Right cardiac atrium (tissue), 5 donors: ENCODE data around the gene SERTM1. TPM values are rescaled to one million over a fixed set of nuclear protein-coding genes. Genes with fewer than 3 reads are reported as not detected.

ENCODE experiments used
- ATAC-seq, 2 donors: fragments of 200-7000 bp; cut with Tn5 transposase; one replicate each; pipeline versions ENCODE4 v1.8.0 to v1.9.1; 2020; ENCODE audit warnings: moderate library complexity in 2 of 2, mild to moderate bottlenecking in 1 of 2
- DNase-seq, 3 donors: peaks; one replicate each; pipeline ENCODE4 v3.0.0-alpha.2; 2020
- H3K27ac ChIP-seq: one replicate; pipeline ENCODE4 v1.5.1; 2013; ENCODE audit warnings: mild to moderate bottlenecking, low read length, control low read depth, moderate library complexity
- H3K27me3 ChIP-seq: one replicate; pipeline ENCODE4 v1.6.1; 2013; ENCODE audit not compliant: control insufficient read depth, insufficient read depth
- H3K4me1 ChIP-seq: one replicate; pipeline ENCODE4 v1.6.1; 2013; ENCODE audit warnings: low read length; ENCODE audit not compliant: control insufficient read depth, insufficient read depth
- H3K4me3 ChIP-seq: one replicate; pipeline ENCODE4 v1.5.1; 2013; ENCODE audit warnings: low read length, control low read depth
- H3K9me3 ChIP-seq: one replicate; pipeline ENCODE4 v1.6.1; 2013; ENCODE audit warnings: low read length; ENCODE audit not compliant: control insufficient read depth
- WGBS: extraction: QIAGEN DNeasy Blood & Tissue Kit; methylation state at CpG from one replicate; pipeline ENCODE4 v1.1.7; 2013; 5-methylcytosine and 5-hydroxymethylcytosine counted together
- intact Hi-C, 4 donors: fragments of 100-400 bp; cut with DNase I; formaldehyde crosslinking; loops; one replicate each; pipeline versions ENCODE4 v1.11.0 to v1.14.0; 2022 to 2023
- long read RNA-seq, 4 donors: library from polyadenylated mRNA; unstranded; transcript quantifications; one replicate each; pipeline ENCODE4 v2.0.0, GENCODE V29; 2020 to 2021
- polyA plus RNA-seq: library from polyadenylated mRNA; stranded (reverse); fragments of 200-250 nt; gene quantifications from one replicate; pipeline ENCODE4 v1.2.3, GENCODE V29; 2013
- total RNA-seq, 4 donors: library from RNA; stranded (reverse); fragmentation: NEBNext Ultra II Directional; extraction: Animal tissue kit (Norgen Biotek cat#: 25700); gene quantifications; one replicate each; pipeline ENCODE4 v1.2.1, GENCODE V29; 2021
- donor health status: healthy with polysubstance abuse.
- donor health status: DM: no; HTN: yes; CAD: no.
- donor health status: DM: no; HTN: no; CAD: no.
- donor health status: DM: no; HTN: yes; CAD: no; lungs with severe emphysema.
- donor health status: DM: yes; HTN: yes; CAD: no.

SERTM1 gene
- total RNA-seq (under 1 TPM in 3 of 4 donors, not detected in 1; 0.14 to 0.25 (median 0.15) TPM), polyA plus RNA-seq (0.02 TPM)
- long read RNA-seq, donor 1, result 0 reads
- long read RNA-seq, donor 2, result 0 reads
- long read RNA-seq, donor 3, result 0 reads
- long read RNA-seq, donor 4, result 0 reads

- H3K27ac ChIP-seq, result no peak within 1 kb of the TSS
- DNase-seq, result peak; percentile 11 to 65 (median 51)
- intact Hi-C loops, result no loop called here
- ATAC-seq, result peak; percentile 80 to 82
- 2% methylated on average over 56 of the region's 56 CpGs for WGBS
- no peaks in the 10 kb centered on the region for H3K9me3 ChIP-seq
- no peaks in the 10 kb centered on the region for H3K27me3 ChIP-seq
- peak within 1 kb of the TSS; percentile 1 for H3K4me3 ChIP-seq
- H3K4me1 ChIP-seq, result no peaks in the 10 kb centered on the region
These were observed at the start of gene SERTM1 for GRCh38 chr13:36673838-36674326. SERTM1 (plus strand) TSS chr13:36674020; CDS start chr13:36695079, 21,059 bp downstream.

GRCh38 chr13:36628377-36629056, 45.3 kb upstream of the SERTM1 start:
- WGBS, result 72% methylated on average over 5 of the region's 5 CpGs

GRCh38 chr13:36629057-36629385, 44.8 kb upstream of the SERTM1 start:
- ATAC-seq (no peak), DNase-seq (no peak)
- Histone ChIP-seq H3K27me3 (no peaks in the 10 kb centered on the region), H3K4me3 (no peak overlapping the region), H3K4me1 (no peaks in the 10 kb centered on the region), H3K27ac (no peak overlapping the region), H3K9me3 (no peaks in the 10 kb centered on the region)
- WGBS, result 45% methylated on average over 2 of the region's 2 CpGs
- intact Hi-C loops, result no loop called here

More at GRCh38 chr13:36628377-36629056, 45.3 kb upstream of the SERTM1 start:
- DNase-seq (no peak), ATAC-seq (no peak)
- H3K27me3 ChIP-seq, result no peaks in the 10 kb centered on the region
- no peaks in the 10 kb centered on the region for H3K4me1 ChIP-seq
- intact Hi-C loops, result no loop called here
- H3K9me3 ChIP-seq, result no peaks in the 10 kb centered on the region
- H3K27ac ChIP-seq, result no peak overlapping the region
- no peak overlapping the region for H3K4me3 ChIP-seq

GRCh38 chr13:36630181-36630803, 43.5 kb upstream of the SERTM1 start:
- no peaks in the 10 kb centered on the region for H3K4me1 ChIP-seq
- no peak overlapping the region for H3K27ac ChIP-seq
- H3K9me3 ChIP-seq, result no peaks in the 10 kb centered on the region
- H3K4me3 ChIP-seq, result no peak overlapping the region
- H3K27me3 ChIP-seq, result no peaks in the 10 kb centered on the region
- ATAC-seq, result peak in 1 of 2 donors; percentile 65
- peak in 1 of 3 donors; percentile 39 for DNase-seq
- 97% methylated on average over 2 of the region's 2 CpGs for WGBS
- intact Hi-C loops, result no loop called here

- 44% methylated on average over 1 of the region's 1 CpG for WGBS
- H3K27me3 ChIP-seq, result no peaks in the 10 kb centered on the region
- DNase-seq, result no peak
- no peak overlapping the region for H3K4me3 ChIP-seq
- no peak overlapping the region for H3K27ac ChIP-seq
- ATAC-seq, result no peak
- H3K9me3 ChIP-seq, result no peaks in the 10 kb centered on the region
- H3K4me1 ChIP-seq, result no peaks in the 10 kb centered on the region
- intact Hi-C loops, result no loop called here
These were observed 34.2 kb upstream of the SERTM1 start for GRCh38 chr13:36639610-36640009.

- H3K27ac ChIP-seq, result no peak overlapping the region
- no peak overlapping the region for H3K4me3 ChIP-seq
- H3K9me3 ChIP-seq, result no peaks in the 10 kb centered on the region
- DNase-seq (no peak), ATAC-seq (no peak)
- intact Hi-C loops, result no loop called here
- 89% methylated on average over 1 of the region's 1 CpG for WGBS
- no peaks in the 10 kb centered on the region for H3K27me3 ChIP-seq
- H3K4me1 ChIP-seq, result no peaks in the 10 kb centered on the region
These were observed 23.2 kb upstream of the SERTM1 start for GRCh38 chr13:36650611-36651010.

DNA sequence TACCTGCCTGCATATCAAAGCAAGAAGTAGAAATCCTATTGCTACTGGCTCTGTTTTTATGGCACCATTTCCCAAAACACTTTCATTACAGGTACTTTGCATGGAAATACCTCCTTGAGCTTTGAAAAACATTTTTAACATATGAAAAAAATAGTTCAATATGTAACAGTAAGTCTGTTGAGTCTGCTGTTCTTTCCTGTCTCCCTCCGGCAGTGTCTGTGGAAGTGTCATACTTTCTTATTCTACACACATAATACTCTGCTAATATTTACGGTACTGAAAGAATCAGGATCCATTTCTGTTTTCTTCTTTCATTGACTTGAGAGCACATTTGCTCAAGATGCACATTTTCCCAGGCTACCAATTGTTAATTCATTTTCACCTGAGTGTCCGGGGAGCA, 8.2 kb upstream of the SERTM1 start:
- Histone ChIP-seq H3K4me1 (no peaks in the 10 kb centered on the region), H3K4me3 (no peak overlapping the region), H3K9me3 (no peaks in the 10 kb centered on the region), H3K27ac (no peak overlapping the region), H3K27me3 (no peaks in the 10 kb centered on the region)
- 84% methylated on average over 3 of the region's 3 CpGs for WGBS
- ATAC-seq, result no peak
- intact Hi-C loops, result no loop called here
- DNase-seq, result no peak

- WGBS, result 63% methylated on average over 9 of the region's 9 CpGs
- intact Hi-C loops, result no loop called here
- H3K27me3 ChIP-seq, result no peaks in the 10 kb centered on the region
These were observed 7.2 kb upstream of the SERTM1 start for GRCh38 chr13:36666477-36667229.

DNA sequence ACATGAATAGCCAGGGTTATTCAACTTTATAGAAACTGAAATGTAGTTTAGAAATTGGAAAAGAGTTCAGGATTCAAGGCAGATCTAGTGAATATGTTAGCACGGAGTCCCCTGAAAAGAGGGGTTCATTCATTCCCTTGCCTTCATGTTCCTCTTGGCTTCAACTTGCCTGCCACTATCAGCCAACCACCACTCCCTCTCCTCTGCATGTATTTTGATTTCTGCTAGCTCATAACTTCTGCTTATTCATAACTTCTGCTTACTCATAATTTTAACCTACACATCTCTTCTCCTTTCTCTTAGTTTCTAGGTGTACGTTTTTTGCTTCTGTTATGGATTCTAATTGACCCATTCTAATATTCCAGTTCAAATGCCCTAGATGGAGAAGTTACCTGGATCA, 5.5 kb upstream of the SERTM1 start:
- DNase-seq (no peak), ATAC-seq (no peak)
- WGBS, result 69% methylated on average over 2 of the region's 2 CpGs
- Histone ChIP-seq H3K27me3 (no peaks in the 10 kb centered on the region), H3K27ac (no peak overlapping the region), H3K4me1 (no peaks in the 10 kb centered on the region), H3K4me3 (no peak overlapping the region), H3K9me3 (no peaks in the 10 kb centered on the region)
- intact Hi-C loops, result no loop called here

More at GRCh38 chr13:36666477-36667229, 7.2 kb upstream of the SERTM1 start:
- ATAC-seq, result no peak
- Histone ChIP-seq H3K9me3 (no peaks in the 10 kb centered on the region), H3K4me1 (no peaks in the 10 kb centered on the region), H3K4me3 (no peak overlapping the region), H3K27ac (no peak overlapping the region)
- DNase-seq, result no peak

DNA sequence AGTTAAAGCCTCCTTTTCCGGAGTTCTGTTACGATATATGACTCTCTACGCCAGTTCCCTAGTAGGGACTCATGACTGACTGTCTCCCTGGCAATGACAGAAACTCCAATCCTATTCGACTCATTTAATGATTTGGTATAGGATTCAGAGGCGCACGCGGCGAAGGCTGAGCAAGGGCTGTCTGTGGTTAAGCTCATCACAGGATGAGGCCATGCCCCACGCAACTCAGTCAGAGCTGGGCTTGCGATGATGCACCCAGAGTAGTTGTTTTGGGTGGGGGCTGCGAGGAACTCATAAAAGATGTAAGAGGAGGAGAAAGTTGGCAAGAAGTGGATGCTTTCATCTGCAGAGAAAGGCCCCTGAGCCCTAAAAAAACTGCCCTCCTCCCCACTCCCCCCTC, 468 bp upstream of the SERTM1 start:
- H3K9me3 ChIP-seq, result no peaks in the 10 kb centered on the region
- no peak overlapping the region for H3K27ac ChIP-seq
- WGBS, result 51% methylated on average over 11 of the region's 11 CpGs
- no peak overlapping the region for H3K4me3 ChIP-seq
- no peaks in the 10 kb centered on the region for H3K4me1 ChIP-seq
- DNase-seq, result no peak
- H3K27me3 ChIP-seq, result no peaks in the 10 kb centered on the region
- intact Hi-C loops, result no loop called here
- ATAC-seq, result no peak
